ENCODE results near the gene PTAFR. TPM values are rescaled to one million over a fixed set of nuclear protein-coding genes. Genes with fewer than 3 reads are reported as not detected.

The PTAFR gene
- total RNA-seq, 1 donor from 2014 or later, result 2.3 TPM

- no peaks in the 10 kb centered on the region for H3K36me3 ChIP-seq (ENCODE audit: control insufficient read depth, insufficient read depth, low read length)
- DNase-seq (ENCODE audit: low read depth), result no peak
- no peak for TF ChIP-seq CTCF (IDR thresholded peaks at IDR 0.05; ENCODE audit: insufficient read depth, low read length, poor library complexity, severe bottlenecking)
- H3K27me3 ChIP-seq (ENCODE audit: control insufficient read depth, insufficient read depth, low read length), result no peaks in the 10 kb centered on the region
- H3K4me3 ChIP-seq (ENCODE audit: low read depth, low read length), result no peak overlapping the region
These were observed 3.8 kb downstream of the PTAFR start for GRCh38 chr1:28172713-28173150.

- Histone ChIP-seq H3K36me3 (ENCODE audit: control insufficient read depth, insufficient read depth, low read length) (no peaks in the 10 kb centered on the region), H3K4me3 (ENCODE audit: low read depth, low read length) (no peak overlapping the region), H3K27me3 (ENCODE audit: control insufficient read depth, insufficient read depth, low read length) (no peaks in the 10 kb centered on the region)
- DNase-seq (ENCODE audit: low read depth), result no peak
- no peak for TF ChIP-seq CTCF (IDR thresholded peaks at IDR 0.05; ENCODE audit: insufficient read depth, low read length, poor library complexity, severe bottlenecking)
These were observed 5.2 kb downstream of the PTAFR start for GRCh38 chr1:28171246-28171645.

- DNase-seq (ENCODE audit: low read depth), result no peak
- no peak for TF ChIP-seq CTCF (IDR thresholded peaks at IDR 0.05; ENCODE audit: insufficient read depth, low read length, poor library complexity, severe bottlenecking)
- no peaks in the 10 kb centered on the region for H3K36me3 ChIP-seq (ENCODE audit: control insufficient read depth, insufficient read depth, low read length)
- no peak overlapping the region for H3K4me3 ChIP-seq (ENCODE audit: low read depth, low read length)
- H3K27me3 ChIP-seq (ENCODE audit: control insufficient read depth, insufficient read depth, low read length), result no peaks in the 10 kb centered on the region
These were observed 6.4 kb downstream of the PTAFR start for GRCh38 chr1:28170001-28170596.

GRCh38 chr1:28163496-28164161 is 12.9 kb downstream of the PTAFR start:
- Histone ChIP-seq H3K27me3 (ENCODE audit: control insufficient read depth, insufficient read depth, low read length) (no peaks in the 10 kb centered on the region), H3K36me3 (ENCODE audit: control insufficient read depth, insufficient read depth, low read length) (no peaks in the 10 kb centered on the region), H3K4me3 (ENCODE audit: low read depth, low read length) (no peak overlapping the region)
- DNase-seq (ENCODE audit: low read depth), result no peak
- TF ChIP-seq CTCF (IDR thresholded peaks at IDR 0.05; ENCODE audit: insufficient read depth, low read length, poor library complexity, severe bottlenecking), result no peak

GRCh38 chr1:28162151-28162550 is 14.3 kb downstream of the PTAFR start:
- no peaks in the 10 kb centered on the region for H3K27me3 ChIP-seq (ENCODE audit: control insufficient read depth, insufficient read depth, low read length)
- no peaks in the 10 kb centered on the region for H3K36me3 ChIP-seq (ENCODE audit: control insufficient read depth, insufficient read depth, low read length)
- no peak for DNase-seq (ENCODE audit: low read depth)
- TF ChIP-seq CTCF (IDR thresholded peaks at IDR 0.05; ENCODE audit: insufficient read depth, low read length, poor library complexity, severe bottlenecking), result no peak
- H3K4me3 ChIP-seq (ENCODE audit: low read depth, low read length), result no peak overlapping the region

GRCh38 chr1:28161751-28162150 is 14.7 kb downstream of the PTAFR start:
- no peak for DNase-seq (ENCODE audit: low read depth)
- H3K4me3 ChIP-seq (ENCODE audit: low read depth, low read length), result no peak overlapping the region
- TF ChIP-seq CTCF (IDR thresholded peaks at IDR 0.05; ENCODE audit: insufficient read depth, low read length, poor library complexity, severe bottlenecking), result no peak
- H3K27me3 ChIP-seq (ENCODE audit: control insufficient read depth, insufficient read depth, low read length), result no peaks in the 10 kb centered on the region
- H3K36me3 ChIP-seq (ENCODE audit: control insufficient read depth, insufficient read depth, low read length), result no peaks in the 10 kb centered on the region
